Esophagus muscularis mucosa (tissue), 4 donors: ENCODE results near the gene OTOS. TPM values are rescaled to one million over a fixed set of nuclear protein-coding genes. Genes with fewer than 3 reads are reported as not detected.
A peak's percentile ranks its signal among the peaks of the same experiment; 100 is the strongest.

Experiments
- DNase-seq: peaks from one replicate; pipeline ENCODE4 v3.0.0-alpha.2; 2017; ENCODE audit errors: extremely low spot score
- H3K27ac ChIP-seq, 4 donors: fragments of 200-600 bp; sonication (generic); replicated peaks in 1 of 4; 1 replicate in 3 of 4; 2 replicates in 1 of 4; pipeline ENCODE4 v1.5.1; 2016 to 2019; ENCODE audit warnings: mild to moderate bottlenecking in 1 of 4
- H3K27me3 ChIP-seq, 4 donors: fragments of 200-600 bp; sonication (generic); one replicate each; pipeline versions ENCODE4 v1.5.1 to v1.6.0; 2016 to 2019
- H3K36me3 ChIP-seq, 4 donors: fragments of 200-600 bp; sonication (generic); one replicate each; pipeline ENCODE4 v1.5.1; 2016 to 2019
- H3K4me1 ChIP-seq, 4 donors: fragments of 200-600 bp; sonication (generic); one replicate each; pipeline ENCODE4 v1.5.1; 2016 to 2019
- H3K4me3 ChIP-seq, 4 donors: fragments of 200-600 bp; sonication (generic); 1 replicate in 2 of 4; 2 replicates in 2 of 4; pipeline ENCODE4 v1.5.1; 2016 to 2019; ENCODE audit warnings: mild to moderate bottlenecking in 4 of 4, moderate library complexity in 1 of 4
- H3K9me3 ChIP-seq, 4 donors: fragments of 200-600 bp; sonication (generic); 1 replicate in 3 of 4; 2 replicates in 1 of 4; pipeline ENCODE4 v1.5.1; 2016 to 2019
- EP300 ChIP-seq: sonication (generic); formaldehyde crosslinking; IDR thresholded peaks from one replicate; pipeline ENCODE4 v1.6.1; 2017; ENCODE audit warnings: antibody characterized with exemption
- POLR2A ChIP-seq: fragments of 450-650 bp; IDR thresholded peaks from one replicate; pipeline ENCODE4 v1.6.1; 2017; ENCODE audit warnings: antibody characterized with exemption, moderate library complexity, mild to moderate bottlenecking, low read depth
- POLR2AphosphoS5 ChIP-seq, 2 donors: sonication (generic); formaldehyde crosslinking; IDR thresholded peaks; one replicate each; pipeline ENCODE4 v1.6.1; 2017; ENCODE audit warnings: antibody characterized with exemption in 2 of 2
- WGBS: methylation state at CpG from one replicate; pipeline ENCODE4 v1.1.5; 2018; 5-methylcytosine and 5-hydroxymethylcytosine counted together
- intact Hi-C: fragments of 100-400 bp; cut with DNase I; formaldehyde crosslinking; loops from one replicate; pipeline ENCODE4 v1.15.1; 2023
- total RNA-seq, 4 donors: library from RNA; depleted of rRNA; stranded (reverse); fragments of >200 nt; gene quantifications; one replicate each; pipeline versions ENCODE4 v1.1.0 to v1.2.1, GENCODE V29; 2016
- TF ChIP-seq, protein P1 (sequence below), 3 experiments: fragments of 200-600 bp in 2 of 3; fragments of 450-650 bp in 1 of 3; sonication (generic) in 2 of 3; IDR thresholded peaks; one replicate each; pipeline ENCODE4 v1.5.1; 2017 to 2019; ENCODE audit warnings: antibody characterized with exemption in 3 of 3, mild to moderate bottlenecking in 2 of 3, moderate library complexity in 1 of 3

The OTOS gene
- total RNA-seq, 4 donors from 2014 or later: not detected

DNA sequence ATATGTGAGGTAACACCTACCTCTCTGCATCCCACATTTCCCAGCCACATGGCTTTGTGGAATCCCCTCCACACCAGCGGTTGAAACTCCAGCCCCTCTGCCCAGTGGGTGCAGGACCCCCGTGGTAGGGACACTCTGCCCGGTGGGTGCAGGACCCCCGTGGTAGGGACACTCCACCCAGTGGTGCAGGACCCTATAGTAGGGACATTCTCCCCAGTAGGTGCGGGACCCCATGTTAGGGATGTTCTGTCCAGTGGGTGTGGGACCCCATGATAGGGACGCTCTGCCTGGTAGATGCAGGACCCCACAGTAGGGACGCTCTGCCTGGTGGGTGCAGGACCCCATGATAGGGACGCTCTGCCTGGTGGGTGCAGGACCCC, 15.8 kb downstream of the OTOS start:
- H3K36me3 ChIP-seq: peaks cover 19 to 41% (median 30%) of the 10 kb centered on the region in 4 donors
- H3K27ac ChIP-seq: no peak overlapping the region
- H3K9me3 ChIP-seq: no peaks in the 10 kb centered on the region
- no peak for DNase-seq
- TF ChIP-seq POLR2AphosphoS5 (IDR thresholded peaks at IDR 0.05) (no peak), EP300 (no peak), POLR2A (no peak)
- TF ChIP-seq, protein P1, sequence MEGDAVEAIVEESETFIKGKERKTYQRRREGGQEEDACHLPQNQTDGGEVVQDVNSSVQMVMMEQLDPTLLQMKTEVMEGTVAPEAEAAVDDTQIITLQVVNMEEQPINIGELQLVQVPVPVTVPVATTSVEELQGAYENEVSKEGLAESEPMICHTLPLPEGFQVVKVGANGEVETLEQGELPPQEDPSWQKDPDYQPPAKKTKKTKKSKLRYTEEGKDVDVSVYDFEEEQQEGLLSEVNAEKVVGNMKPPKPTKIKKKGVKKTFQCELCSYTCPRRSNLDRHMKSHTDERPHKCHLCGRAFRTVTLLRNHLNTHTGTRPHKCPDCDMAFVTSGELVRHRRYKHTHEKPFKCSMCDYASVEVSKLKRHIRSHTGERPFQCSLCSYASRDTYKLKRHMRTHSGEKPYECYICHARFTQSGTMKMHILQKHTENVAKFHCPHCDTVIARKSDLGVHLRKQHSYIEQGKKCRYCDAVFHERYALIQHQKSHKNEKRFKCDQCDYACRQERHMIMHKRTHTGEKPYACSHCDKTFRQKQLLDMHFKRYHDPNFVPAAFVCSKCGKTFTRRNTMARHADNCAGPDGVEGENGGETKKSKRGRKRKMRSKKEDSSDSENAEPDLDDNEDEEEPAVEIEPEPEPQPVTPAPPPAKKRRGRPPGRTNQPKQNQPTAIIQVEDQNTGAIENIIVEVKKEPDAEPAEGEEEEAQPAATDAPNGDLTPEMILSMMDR (IDR thresholded peaks at IDR 0.05): no peak
- 74% methylated on average over 3 of the region's 8 CpGs for WGBS
- no peak overlapping the region for H3K4me3 ChIP-seq
- no peaks in the 10 kb centered on the region for H3K4me1 ChIP-seq
- intact Hi-C loops: no loop called here
- no peaks in the 10 kb centered on the region for H3K27me3 ChIP-seq

- TF ChIP-seq POLR2AphosphoS5 (IDR thresholded peaks at IDR 0.05) (no peak), POLR2A (no peak), EP300 (no peak)
- TF ChIP-seq, protein P1 (IDR thresholded peaks at IDR 0.05): no peak
- H3K4me3 ChIP-seq: no peak overlapping the region
- no peak overlapping the region for H3K27ac ChIP-seq
- DNase-seq: no peak
- H3K36me3 ChIP-seq: peaks cover 13 to 35% (median 24%) of the 10 kb centered on the region in 4 donors
- WGBS: 91% methylated on average over 17 of the region's 24 CpGs
- H3K4me1 ChIP-seq: no peaks in the 10 kb centered on the region
- H3K9me3 ChIP-seq: no peaks in the 10 kb centered on the region
- intact Hi-C loops: no loop called here
- no peaks in the 10 kb centered on the region for H3K27me3 ChIP-seq
These were observed 16.4 kb downstream of the OTOS start for GRCh38 chr2:240123821-240124650.

DNA sequence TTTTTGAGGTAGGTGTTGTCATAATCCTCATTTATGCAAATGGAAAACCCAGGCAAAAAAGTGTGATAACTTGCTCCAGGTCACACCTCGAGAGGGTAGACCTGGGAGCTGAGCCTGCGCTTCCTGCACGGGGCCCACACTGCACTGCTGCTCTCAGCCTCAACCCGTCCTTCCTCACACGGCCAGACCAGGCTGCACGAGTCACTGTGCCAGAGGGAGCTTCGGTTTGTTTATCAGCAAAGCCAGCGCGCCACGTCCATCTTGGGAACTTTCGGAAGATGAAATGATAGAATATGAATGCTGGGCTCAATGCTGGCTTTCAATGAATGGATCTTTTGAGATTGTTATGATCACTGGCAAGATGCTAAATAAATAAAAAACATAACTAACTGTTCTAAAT, 18.8 kb downstream of the OTOS start:
- 49% methylated on average over 11 of the region's 11 CpGs for WGBS
- no peak overlapping the region for H3K4me3 ChIP-seq
- no peaks in the 10 kb centered on the region for H3K4me1 ChIP-seq
- no peaks in the 10 kb centered on the region for H3K27me3 ChIP-seq
- H3K27ac ChIP-seq: no peak overlapping the region
- DNase-seq: peak; percentile 86
- peaks cover 0 to 11% (median 2%) of the 10 kb centered on the region in 4 donors for H3K36me3 ChIP-seq
- intact Hi-C loops: no loop called here
- H3K9me3 ChIP-seq: peaks cover 0 to 5% (median 0%) of the 10 kb centered on the region in 4 donors
- no peak for TF ChIP-seq POLR2AphosphoS5 (IDR thresholded peaks at IDR 0.05)
- no peak for TF ChIP-seq EP300
- TF ChIP-seq POLR2A: no peak
- TF ChIP-seq, protein P1 (IDR thresholded peaks at IDR 0.05): no peak

DNA sequence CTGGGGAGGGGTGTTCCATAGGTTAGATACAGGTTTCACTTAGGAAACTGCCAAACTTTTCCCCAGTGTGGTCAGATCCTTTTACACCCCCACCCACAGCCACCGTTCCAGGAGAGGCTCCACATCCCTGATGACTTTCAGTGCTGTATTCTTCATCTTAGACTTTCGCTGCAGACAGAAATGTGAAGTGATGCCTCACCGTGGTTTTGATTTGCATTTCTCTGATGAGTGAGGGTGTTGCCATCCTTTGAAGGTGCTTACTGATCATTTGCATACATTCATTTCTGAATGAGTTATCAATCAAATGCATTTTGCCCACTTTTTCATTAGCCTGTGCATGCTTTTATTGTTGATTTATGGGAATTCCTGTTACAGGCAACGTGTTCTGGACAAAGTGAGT, 19.3 kb downstream of the OTOS start:
- 71% methylated on average over 4 of the region's 4 CpGs for WGBS
- H3K27me3 ChIP-seq: no peaks in the 10 kb centered on the region
- H3K27ac ChIP-seq: no peak overlapping the region
- H3K4me3 ChIP-seq: no peak overlapping the region
- TF ChIP-seq EP300 (no peak), POLR2A (no peak), POLR2AphosphoS5 (IDR thresholded peaks at IDR 0.05) (no peak)
- TF ChIP-seq, protein P1 (IDR thresholded peaks at IDR 0.05): no peak
- H3K9me3 ChIP-seq: peaks cover 0 to 5% (median 0%) of the 10 kb centered on the region in 4 donors
- intact Hi-C loops: no loop called here
- H3K4me1 ChIP-seq: no peaks in the 10 kb centered on the region
- peaks cover 0 to 6% (median 0%) of the 10 kb centered on the region in 4 donors for H3K36me3 ChIP-seq
- DNase-seq: peak; percentile 50
